Nucleus accumbens (tissue), 56 donors: ENCODE measurements around the gene FGFBP1.

ENCODE experiments used
- DNase-seq, 56 donors: peaks; one replicate each; lab custom pipeline; 2025; lab: John Stamatoyannopoulos, UW

FGFBP1 gene

GRCh38 chr4:15914291-15914690, 24.2 kb downstream of the FGFBP1 start:
- no peak for DNase-seq

GRCh38 chr4:15913631-15913970, 24.9 kb downstream of the FGFBP1 start:
- no peak for DNase-seq

- DNase-seq: no peak
Measured at GRCh38 chr4:15912961-15913630, 25.4 kb downstream of the FGFBP1 start.

- no peak for DNase-seq
Measured at GRCh38 chr4:15912236-15912635, 26.3 kb downstream of the FGFBP1 start.

- DNase-seq: no peak
Measured at GRCh38 chr4:15910155-15910940, 28.2 kb downstream of the FGFBP1 start.

GRCh38 chr4:15907430-15907829, 31.1 kb downstream of the FGFBP1 start:
- no peak for DNase-seq

- DNase-seq: peak in 11 of 56 donors; percentile 1 to 35 (median 7)
Measured at GRCh38 chr4:15906020-15906443, 32.5 kb downstream of the FGFBP1 start.

GRCh38 chr4:15902746-15903145, 35.8 kb downstream of the FGFBP1 start:
- no peak for DNase-seq

GRCh38 chr4:15901998-15902397, 36.5 kb downstream of the FGFBP1 start:
- no peak for DNase-seq

GRCh38 chr4:15901007-15901406, 37.5 kb downstream of the FGFBP1 start:
- no peak for DNase-seq

GRCh38 chr4:15899511-15899910, 39.0 kb downstream of the FGFBP1 start:
- no peak for DNase-seq

- no peak for DNase-seq
Measured at GRCh38 chr4:15898902-15899301, 39.6 kb downstream of the FGFBP1 start.

- DNase-seq: no peak
Measured at GRCh38 chr4:15897577-15897976, 41.0 kb downstream of the FGFBP1 start.

- DNase-seq: peak in 1 of 56 donors; percentile 1
Measured at GRCh38 chr4:15894921-15895916, 43.3 kb downstream of the FGFBP1 start.

- DNase-seq: no peak
Measured at GRCh38 chr4:15894393-15894792, 44.1 kb downstream of the FGFBP1 start.

- DNase-seq: no peak
Measured at GRCh38 chr4:15893962-15894361, 44.6 kb downstream of the FGFBP1 start.

- DNase-seq: no peak
Measured at GRCh38 chr4:15891312-15891711, 47.2 kb downstream of the FGFBP1 start.

GRCh38 chr4:15890246-15890829, 48.2 kb downstream of the FGFBP1 start:
- DNase-seq: no peak

- no peak for DNase-seq
Measured at GRCh38 chr4:15888515-15888914, 50.0 kb downstream of the FGFBP1 start.
